ENCODE measurements around the gene FUT8. TPM values are rescaled to one million over a fixed set of nuclear protein-coding genes. Genes with fewer than 3 reads are reported as not detected.
A peak's percentile ranks its signal among the peaks of the same experiment; 100 is the strongest.

Gene FUT8
- total and polyA plus RNA-seq, 2 of the 8 experiments (the other 6 are each of a cell fraction or from before 2014, with no cell fraction given): 10.5 to 25.1 TPM

DNA sequence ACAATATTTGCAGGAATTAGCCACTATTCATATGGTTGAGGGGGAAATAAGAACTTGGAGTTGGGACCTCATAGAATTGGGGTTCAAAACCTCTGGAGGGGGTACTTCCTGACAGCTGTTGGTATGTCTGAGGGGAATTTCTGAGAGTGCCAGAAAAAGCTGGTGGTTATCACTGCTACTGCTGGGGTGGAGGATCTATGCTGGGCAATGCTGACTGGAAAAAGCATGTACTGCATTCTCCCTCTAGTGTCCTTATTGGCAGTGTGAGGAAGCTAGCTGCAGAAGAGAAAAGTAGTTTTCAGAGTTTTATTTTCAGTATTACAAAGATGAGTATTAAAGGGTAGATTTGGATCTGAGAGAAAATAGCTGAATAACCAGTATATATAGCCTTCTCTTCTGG lies 88.8 kb downstream of the FUT8 start:
- no peak overlapping the region for H4K91ac ChIP-seq (replicated peaks; ENCODE audit: insufficient read length, low read length)
- no peak overlapping the region for H4K8ac ChIP-seq (ENCODE audit: extremely low read depth, insufficient read depth, low read length)
- H2BK20ac ChIP-seq (ENCODE audit: low read length): no peak overlapping the region
- H3K36me3 ChIP-seq (ENCODE audit: control insufficient read depth in 2 of 4, insufficient read depth in 4 of 4, low read length in 3 of 4): no peaks in the 10 kb centered on the region
- H3K23me2 ChIP-seq (ENCODE audit: low read depth, low read length): no peaks in the 10 kb centered on the region
- H3K9ac ChIP-seq (replicated peaks in 1 of 4; ENCODE audit: extremely low read depth in 1 of 4, low read depth in 3 of 4, low read length in 3 of 4): no peak overlapping the region
- ChIA-PET CTCF (ENCODE audit: partially characterized antibody) (interaction anchor here (0.8 to 1.5 kb wide), 4 partner anchors 9 to 461 kb away, joined by 3 to 6 read pairs (median 4); no protein-coding TSS in a partner anchor), POLR2A (ENCODE audit: partially characterized antibody) (no interaction called here)
- H3K27ac ChIP-seq (ENCODE audit: low read depth, low read length): no peak overlapping the region
- no peak overlapping the region for H2AK5ac ChIP-seq (ENCODE audit: low read depth, low read length)
- H3K4me3 ChIP-seq (ENCODE audit: extremely low read depth in 1 of 4, insufficient read depth in 2 of 4, low read depth in 3 of 4, low read length in 4 of 4): no peak overlapping the region
- no peak overlapping the region for H2AFZ ChIP-seq (ENCODE audit: low read length)
- H2BK5ac ChIP-seq (ENCODE audit: low read depth, low read length): no peak overlapping the region
- no peak overlapping the region for H3K18ac ChIP-seq (ENCODE audit: extremely low read depth, low read length)
- no peaks in the 10 kb centered on the region for H3K79me1 ChIP-seq (ENCODE audit: low read depth, low read length)
- no peak overlapping the region for H4K5ac ChIP-seq (ENCODE audit: insufficient read length, low read depth, low read length)
- H2BK15ac ChIP-seq (ENCODE audit: low read length): no peak overlapping the region
- H3K4me1 ChIP-seq (replicated peaks in 1 of 4; ENCODE audit: control insufficient read depth in 3 of 4, insufficient read depth in 4 of 4, low read length in 3 of 4): no peaks in the 10 kb centered on the region
- no peak overlapping the region for H3K4me2 ChIP-seq (ENCODE audit: insufficient read depth in 1 of 2, low read depth in 2 of 2, low read length in 2 of 2)
- peaks cover 0 to 5% of the 10 kb centered on the region in 2 experiments for H4K20me1 ChIP-seq (replicated peaks in 1 of 2; ENCODE audit: control insufficient read depth in 1 of 2, insufficient read depth in 2 of 2, low read length in 2 of 2)
- H3K23ac ChIP-seq (ENCODE audit: insufficient read length): no peak overlapping the region
- H3K4ac ChIP-seq (replicated peaks; ENCODE audit: insufficient read length, low read depth, low read length): no peak overlapping the region
- DNase-seq (ENCODE audit: low read depth in 1 of 2, low spot score in 2 of 2): no peak
- H3K9me3 ChIP-seq (ENCODE audit: insufficient read depth in 2 of 2, low read depth in 1 of 2, low read length in 1 of 2): peaks cover 0 to 4% of the 10 kb centered on the region in 2 experiments; a peak in 1 of 4 replicates
- peaks cover 6 to 21% (median 12%) of the 10 kb centered on the region in 4 experiments; a peak in 6 of 7 replicates for H3K27me3 ChIP-seq (replicated peaks in 1 of 4; ENCODE audit: control insufficient read depth in 3 of 4, extremely low read depth in 1 of 4, insufficient read depth in 3 of 4, low read length in 3 of 4)
- H3K79me2 ChIP-seq (ENCODE audit: control insufficient read depth in 1 of 2, insufficient read depth in 2 of 2, low read length in 2 of 2): no peaks in the 10 kb centered on the region; a peak in 1 of 4 replicates
- no peak overlapping the region for H3K56ac ChIP-seq (replicated peaks; ENCODE audit: insufficient read length, low read depth, low read length)
- no peak for TF ChIP-seq NANOG (IDR thresholded peaks at IDR 0.05; ENCODE audit: insufficient read depth, low read depth, low read length, poor library complexity, severe bottlenecking)
- TF ChIP-seq MAX (IDR thresholded peaks at IDR 0.05): no peak
- no peak for TF ChIP-seq RNF2 (IDR thresholded peaks at IDR 0.05; ENCODE audit: borderline replicate concordance, low read depth, low read length, missing control alignments, poor library complexity, severe bottlenecking)
- no peak for TF ChIP-seq SUZ12 (IDR thresholded peaks at IDR 0.05; ENCODE audit: low read length)
- no peak for TF ChIP-seq EZH2 (IDR thresholded peaks at IDR 0.05; ENCODE audit: low read depth, low read length, severe bottlenecking)
- TF ChIP-seq RFX5 (IDR thresholded peaks at IDR 0.05; ENCODE audit: borderline replicate concordance, low read depth, low read length): no peak
- TF ChIP-seq TEAD4 (IDR thresholded peaks at IDR 0.05; ENCODE audit: low read depth, low read length): no peak
- TF ChIP-seq RAD21 (IDR thresholded peaks at IDR 0.05 in 1 of 2, conservative IDR thresholded peaks at IDR 0.05 in 1 of 2; ENCODE audit: low read depth in 2 of 2, low read length in 2 of 2): peak; percentile 25 to 32; a peak in 2 of 4 replicates
- H2BK12ac ChIP-seq (ENCODE audit: low read depth, low read length): no peak overlapping the region
- no peak overlapping the region for H2BK120ac ChIP-seq (replicated peaks; ENCODE audit: low read depth, low read length)
- FAIRE-seq: no peak
- H3K14ac ChIP-seq (ENCODE audit: insufficient read length): no peak overlapping the region

Measured in H1 (cell line).